Placental epithelial cell (primary cell): ENCODE results near the gene NNMT. TPM values are rescaled to one million over a fixed set of nuclear protein-coding genes. Genes with fewer than 3 reads are reported as not detected.

Source experiments
- total RNA-seq: library from RNA; depleted of rRNA; stranded (reverse); fragments of >200 nt; gene quantifications from 2 replicates; pipeline ENCODE4 v1.2.3, GENCODE V29; 2012

Gene NNMT
- 3.1 and 4.0 TPM in 2 replicates for total RNA-seq

DNA sequence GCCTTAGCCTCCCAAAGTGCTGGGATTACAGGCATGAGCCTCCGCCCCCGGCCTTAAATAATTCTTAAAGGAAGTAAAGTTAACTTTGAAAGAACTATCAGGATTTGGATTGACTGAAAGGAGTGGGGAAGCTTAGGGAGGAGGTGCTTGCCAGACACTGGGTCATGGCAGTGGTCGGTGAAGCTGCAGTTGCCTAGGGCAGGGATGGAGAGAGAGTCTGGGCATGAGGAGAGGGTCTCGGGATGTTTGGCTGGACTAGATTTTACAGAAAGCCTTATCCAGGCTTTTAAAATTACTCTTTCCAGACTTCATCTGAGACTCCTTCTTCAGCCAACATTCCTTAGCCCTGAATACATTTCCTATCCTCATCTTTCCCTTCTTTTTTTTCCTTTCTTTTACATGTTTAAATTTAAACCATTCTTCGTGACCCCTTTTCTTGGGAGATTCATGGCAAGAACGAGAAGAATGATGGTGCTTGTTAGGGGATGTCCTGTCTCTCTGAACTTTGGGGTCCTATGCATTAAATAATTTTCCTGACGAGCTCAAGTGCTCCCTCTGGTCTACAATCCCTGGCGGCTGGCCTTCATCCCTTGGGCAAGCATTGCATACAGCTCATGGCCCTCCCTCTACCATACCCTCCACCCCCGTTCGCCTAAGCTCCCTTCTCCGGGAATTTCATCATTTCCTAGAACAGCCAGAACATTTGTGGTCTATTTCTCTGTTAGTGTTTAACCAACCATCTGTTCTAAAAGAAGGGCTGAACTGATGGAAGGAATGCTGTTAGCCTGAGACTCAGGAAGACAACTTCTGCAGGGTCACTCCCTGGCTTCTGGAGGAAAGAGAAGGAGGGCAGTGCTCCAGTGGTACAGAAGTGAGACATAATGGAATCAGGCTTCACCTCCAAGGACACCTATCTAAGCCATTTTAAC, at the start of gene NNMT:
NNMT (plus strand) TSS at position 724 of the 929 bp plus-strand sequence; CDS start at position 882, 158 bp downstream.

Other genes starting within 250 kb of the NNMT start
- gene ZBTB16, start 236.7 kb upstream of the NNMT start, total RNA-seq, result 90.4 and 137 TPM in 2 replicates
- gene C11orf71, start 104.1 kb downstream of the NNMT start, total RNA-seq, result 2.8 and 4.3 TPM in 2 replicates
- 46.3 and 52.6 TPM in 2 replicates for gene RBM7, start 104.3 kb downstream of the NNMT start, total RNA-seq
- 169 and 199 TPM in 2 replicates for gene REXO2, start 143.1 kb downstream of the NNMT start, total RNA-seq